BJ (cell line): ENCODE data around the gene PLPPR1. TPM values are rescaled to one million over a fixed set of nuclear protein-coding genes. Genes with fewer than 3 reads are reported as not detected.

Experiments used
- CTCF ChIA-PET: fragments of 350-600 bp; formaldehyde crosslinking; extraction: SDS; loops from one replicate; lab custom pipeline; 2021; ENCODE audit warnings: antibody characterized with exemption, inconsistent platforms; lab: Yijun Ruan, JAX
- POLR2A ChIA-PET: fragments of 300-600 bp; sonication (Branson Sonifier 250); formaldehyde crosslinking; extraction: SDS; loops from one replicate; lab custom pipeline; 2021; ENCODE audit warnings: antibody characterized with exemption; lab: Charles Lee
- DNase-seq: peaks from one replicate; pipeline ENCODE4 v3.0.0-alpha.2; 2011; ENCODE audit warnings: low read depth
- H3K27me3 ChIP-seq: 2 replicates; pipeline ENCODE4 v1.6.0; 2011; ENCODE audit warnings: low read length; ENCODE audit not compliant: control insufficient read depth, insufficient read depth
- H3K36me3 ChIP-seq: 2 replicates; pipeline ENCODE4 v1.5.1; 2011; ENCODE audit warnings: low read length; ENCODE audit not compliant: control insufficient read depth, insufficient read depth
- H3K4me3 ChIP-seq: 2 replicates; pipeline ENCODE4 v1.5.1; 2011; ENCODE audit warnings: low read depth, mild to moderate bottlenecking, control low read depth, low read length
- polyA plus RNA-seq: library from polyadenylated mRNA; depleted of rRNA; stranded (reverse); fragments of >200 nt; gene quantifications from 2 replicates; pipeline ENCODE4 v1.2.3, GENCODE V29; 2011
- TF ChIP-seq, protein P1 (sequence below): IDR thresholded peaks from 2 replicates; pipeline ENCODE4 v1.5.1; 2011; ENCODE audit warnings: low read depth, mild to moderate bottlenecking, control low read depth, inconsistent platforms, low read length, moderate library complexity; ENCODE audit not compliant: insufficient read depth

Gene PLPPR1
- polyA plus RNA-seq, 1 experiment: not detected

DNA sequence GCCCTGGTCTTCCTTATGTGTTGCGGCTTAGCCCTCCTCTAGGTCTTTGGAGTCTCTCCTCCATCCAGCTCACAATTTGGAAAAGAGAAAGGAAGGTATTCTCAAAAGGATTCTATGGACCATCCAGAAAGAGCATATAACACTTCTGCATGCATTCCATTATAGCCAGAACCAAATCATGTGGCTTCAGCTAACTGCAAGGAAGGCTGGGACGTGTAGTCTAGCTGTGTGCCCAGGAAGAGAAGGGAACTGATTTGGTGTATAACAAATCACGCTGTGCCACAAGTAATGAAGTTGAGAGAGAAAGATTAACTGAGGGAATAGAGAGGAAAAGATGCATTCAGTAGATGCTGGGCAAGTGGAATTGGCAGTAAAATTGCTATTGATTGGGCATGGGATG lies 43.7 kb downstream of the PLPPR1 start:
- Histone ChIP-seq H3K36me3 (no peaks in the 10 kb centered on the region), H3K27me3 (no peaks in the 10 kb centered on the region), H3K4me3 (no peak overlapping the region)
- TF ChIP-seq, protein P1, sequence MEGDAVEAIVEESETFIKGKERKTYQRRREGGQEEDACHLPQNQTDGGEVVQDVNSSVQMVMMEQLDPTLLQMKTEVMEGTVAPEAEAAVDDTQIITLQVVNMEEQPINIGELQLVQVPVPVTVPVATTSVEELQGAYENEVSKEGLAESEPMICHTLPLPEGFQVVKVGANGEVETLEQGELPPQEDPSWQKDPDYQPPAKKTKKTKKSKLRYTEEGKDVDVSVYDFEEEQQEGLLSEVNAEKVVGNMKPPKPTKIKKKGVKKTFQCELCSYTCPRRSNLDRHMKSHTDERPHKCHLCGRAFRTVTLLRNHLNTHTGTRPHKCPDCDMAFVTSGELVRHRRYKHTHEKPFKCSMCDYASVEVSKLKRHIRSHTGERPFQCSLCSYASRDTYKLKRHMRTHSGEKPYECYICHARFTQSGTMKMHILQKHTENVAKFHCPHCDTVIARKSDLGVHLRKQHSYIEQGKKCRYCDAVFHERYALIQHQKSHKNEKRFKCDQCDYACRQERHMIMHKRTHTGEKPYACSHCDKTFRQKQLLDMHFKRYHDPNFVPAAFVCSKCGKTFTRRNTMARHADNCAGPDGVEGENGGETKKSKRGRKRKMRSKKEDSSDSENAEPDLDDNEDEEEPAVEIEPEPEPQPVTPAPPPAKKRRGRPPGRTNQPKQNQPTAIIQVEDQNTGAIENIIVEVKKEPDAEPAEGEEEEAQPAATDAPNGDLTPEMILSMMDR: no peak
- ChIA-PET CTCF (no interaction called here), POLR2A (no interaction called here)
- no peak for DNase-seq

DNA sequence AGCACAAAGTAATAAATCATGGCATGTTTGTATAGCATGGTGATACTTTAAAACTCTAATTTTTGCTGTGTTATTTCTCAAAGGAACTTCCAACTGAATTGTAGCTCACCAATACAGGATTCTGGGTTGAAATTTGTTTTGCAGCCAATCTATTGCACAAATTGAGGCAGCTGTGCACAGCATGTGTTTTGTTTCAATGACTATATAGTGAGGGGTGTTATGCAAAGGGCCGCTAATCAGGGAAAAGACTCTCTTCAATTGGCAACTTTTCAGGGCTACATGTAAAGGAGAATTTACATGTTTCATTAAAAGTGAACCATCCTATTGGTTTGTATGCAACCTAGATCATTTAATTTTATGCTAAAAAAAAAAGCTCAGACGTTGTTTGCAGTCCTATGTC lies 44.6 kb downstream of the PLPPR1 start:
- TF ChIP-seq, protein P1: no peak
- DNase-seq: no peak
- no peaks in the 10 kb centered on the region for H3K36me3 ChIP-seq
- POLR2A ChIA-PET: no interaction called here
- H3K4me3 ChIP-seq: no peak overlapping the region
- CTCF ChIA-PET: interaction anchor here (0.7 kb wide), 1 partner anchor 34 kb away, joined by 4 read pairs; no protein-coding TSS in a partner anchor
- H3K27me3 ChIP-seq: no peaks in the 10 kb centered on the region

DNA sequence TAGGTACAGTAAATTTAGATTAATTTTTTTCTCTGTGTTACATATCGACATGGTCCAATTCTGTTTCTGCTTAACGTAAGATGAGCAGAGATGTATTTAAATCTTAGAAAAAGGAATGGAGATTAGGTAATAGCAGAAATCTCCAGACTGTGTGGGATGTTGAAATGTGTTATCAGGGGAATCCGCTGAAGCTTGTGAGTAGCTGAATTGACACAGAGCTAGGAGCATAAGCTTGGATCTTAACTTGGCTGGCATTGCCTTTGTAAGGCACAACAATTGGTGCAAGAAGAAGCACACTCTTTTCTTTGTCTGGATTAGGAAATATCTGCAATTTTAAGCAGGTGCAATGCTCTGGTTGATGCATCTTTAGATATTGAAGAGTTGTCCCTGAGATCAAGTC lies 53.1 kb downstream of the PLPPR1 start:
- CTCF ChIA-PET: no interaction called here

DNA sequence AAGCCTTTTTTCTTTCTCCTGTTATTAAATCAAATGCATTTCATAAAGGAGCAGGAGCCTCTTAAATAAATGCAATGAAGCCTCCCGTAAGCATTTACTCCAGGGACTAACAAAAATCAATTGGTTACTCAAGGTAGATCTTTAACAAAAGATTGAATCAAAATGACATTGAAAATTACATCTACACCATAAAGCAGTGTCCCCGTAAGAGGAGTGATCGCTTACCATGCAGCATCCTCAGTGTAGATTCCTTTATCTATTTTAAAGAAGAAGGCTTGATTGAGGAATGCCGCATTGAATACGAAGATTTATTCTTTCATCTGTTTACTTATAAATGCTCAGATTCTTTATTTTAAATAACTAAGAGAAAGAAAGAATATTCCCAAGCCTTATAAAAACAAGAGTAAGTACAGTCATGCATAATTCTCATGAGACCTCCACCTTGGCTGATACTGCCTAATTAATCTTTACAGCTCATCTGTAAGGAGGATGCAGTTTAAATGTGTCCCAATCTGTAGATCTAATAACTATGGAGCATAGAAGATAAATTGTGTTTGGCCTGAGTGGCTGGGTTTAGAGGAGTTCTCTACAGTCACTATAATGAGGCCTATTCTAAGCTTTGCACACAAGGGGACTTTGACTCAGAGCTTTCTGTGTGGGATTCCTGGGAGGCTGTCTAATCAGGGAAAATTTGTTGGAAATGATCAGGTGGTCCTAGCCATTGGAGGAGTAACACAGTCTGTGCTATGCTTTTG lies 55.1 kb downstream of the PLPPR1 start:
- ChIA-PET CTCF (no interaction called here), POLR2A (no interaction called here)
- no peak for DNase-seq
- Histone ChIP-seq H3K27me3 (no peaks in the 10 kb centered on the region), H3K36me3 (no peaks in the 10 kb centered on the region), H3K4me3 (no peak overlapping the region)
- TF ChIP-seq, protein P1: no peak

More for the DNA sequence above, 53.1 kb downstream of the PLPPR1 start:
- POLR2A ChIA-PET: no interaction called here
- H3K4me3 ChIP-seq: no peak overlapping the region
- DNase-seq: no peak
- H3K36me3 ChIP-seq: no peaks in the 10 kb centered on the region
- no peaks in the 10 kb centered on the region for H3K27me3 ChIP-seq
- TF ChIP-seq, protein P1: no peak

DNA sequence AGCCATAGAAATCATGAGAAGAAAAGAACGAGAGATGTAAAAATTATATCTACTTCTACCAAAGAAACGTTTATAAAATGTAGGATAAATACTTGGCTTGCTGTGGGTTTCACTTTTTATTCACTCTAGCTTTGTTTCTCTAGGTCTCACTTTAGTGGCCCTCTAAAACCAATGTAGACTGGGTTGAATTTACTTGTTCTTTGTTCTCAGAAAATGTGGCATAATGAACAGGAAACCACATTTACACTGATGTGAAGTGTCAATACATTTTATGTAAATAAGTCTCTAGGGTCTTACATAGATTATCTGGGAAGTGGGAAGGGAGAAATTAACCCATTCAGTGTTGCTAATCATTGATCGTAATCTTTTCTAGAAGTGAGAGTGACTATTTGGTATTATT lies 58.9 kb downstream of the PLPPR1 start:
- Histone ChIP-seq H3K27me3 (no peaks in the 10 kb centered on the region), H3K36me3 (no peaks in the 10 kb centered on the region), H3K4me3 (no peak overlapping the region)
- no peak for DNase-seq
- TF ChIP-seq, protein P1: no peak
- ChIA-PET POLR2A (no interaction called here), CTCF (no interaction called here)
